Adipocyte (in vitro differentiated cells): ENCODE results near the gene SLC35B1.

ENCODE experiments used
- DNase-seq: peaks from one replicate; pipeline ENCODE4 v3.0.0-alpha.2; 2015; ENCODE audit warnings: low read depth
- H3K27me3 ChIP-seq: replicated peaks from 2 replicates; pipeline ENCODE4 v1.7.0; 2013; ENCODE audit warnings: mild to moderate bottlenecking, low read length, moderate library complexity; ENCODE audit not compliant: control insufficient read depth, insufficient read depth
- H3K36me3 ChIP-seq: 2 replicates; pipeline ENCODE4 v1.7.0; 2013; ENCODE audit warnings: low read length, mild to moderate bottlenecking, moderate library complexity; ENCODE audit not compliant: control insufficient read depth, insufficient read depth, severe bottlenecking
- H3K4me1 ChIP-seq: 2 replicates; pipeline ENCODE4 v1.7.0; 2013; ENCODE audit warnings: mild to moderate bottlenecking, low read length, moderate library complexity; ENCODE audit not compliant: control insufficient read depth, insufficient read depth
- H3K4me3 ChIP-seq: 2 replicates; pipeline ENCODE4 v1.7.0; 2013; ENCODE audit warnings: mild to moderate bottlenecking, low read length, moderate library complexity
- H3K9ac ChIP-seq: 2 replicates; pipeline ENCODE4 v1.7.0; 2013; ENCODE audit warnings: mild to moderate bottlenecking, low read length, moderate library complexity
- H3K9me3 ChIP-seq: 2 replicates; pipeline ENCODE4 v1.7.0; 2013; ENCODE audit warnings: mild to moderate bottlenecking, low read length, moderate library complexity; ENCODE audit not compliant: control insufficient read depth

Gene SLC35B1, protein sequence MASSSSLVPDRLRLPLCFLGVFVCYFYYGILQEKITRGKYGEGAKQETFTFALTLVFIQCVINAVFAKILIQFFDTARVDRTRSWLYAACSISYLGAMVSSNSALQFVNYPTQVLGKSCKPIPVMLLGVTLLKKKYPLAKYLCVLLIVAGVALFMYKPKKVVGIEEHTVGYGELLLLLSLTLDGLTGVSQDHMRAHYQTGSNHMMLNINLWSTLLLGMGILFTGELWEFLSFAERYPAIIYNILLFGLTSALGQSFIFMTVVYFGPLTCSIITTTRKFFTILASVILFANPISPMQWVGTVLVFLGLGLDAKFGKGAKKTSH

GRCh38 chr17:49707608-49708514, at the start of gene SLC35B1:
SLC35B1 (minus strand) TSS chr17:49707964; CDS start chr17:49707833, 131 bp downstream.
- Histone ChIP-seq H3K27me3 (no peaks in the 10 kb centered on the region), H3K36me3 (peaks cover 38% of the 10 kb centered on the region), H3K4me3 (peak within 1 kb of the TSS; percentile 94), H3K4me1 (peaks cover 28% of the 10 kb centered on the region), H3K9ac (peak within 1 kb of the TSS; percentile 95), H3K9me3 (no peaks in the 10 kb centered on the region)
- DNase-seq = peak; percentile 99

GRCh38 chr17:49757151-49757777, 49.5 kb upstream of the SLC35B1 start:
- no peak for DNase-seq
- Histone ChIP-seq H3K9me3 (no peaks in the 10 kb centered on the region), H3K4me1 (peaks cover 9% of the 10 kb centered on the region), H3K27me3 (no peaks in the 10 kb centered on the region), H3K9ac (peak overlapping the region; percentile 19), H3K4me3 (no peak overlapping the region), H3K36me3 (no peaks in the 10 kb centered on the region)

DNA sequence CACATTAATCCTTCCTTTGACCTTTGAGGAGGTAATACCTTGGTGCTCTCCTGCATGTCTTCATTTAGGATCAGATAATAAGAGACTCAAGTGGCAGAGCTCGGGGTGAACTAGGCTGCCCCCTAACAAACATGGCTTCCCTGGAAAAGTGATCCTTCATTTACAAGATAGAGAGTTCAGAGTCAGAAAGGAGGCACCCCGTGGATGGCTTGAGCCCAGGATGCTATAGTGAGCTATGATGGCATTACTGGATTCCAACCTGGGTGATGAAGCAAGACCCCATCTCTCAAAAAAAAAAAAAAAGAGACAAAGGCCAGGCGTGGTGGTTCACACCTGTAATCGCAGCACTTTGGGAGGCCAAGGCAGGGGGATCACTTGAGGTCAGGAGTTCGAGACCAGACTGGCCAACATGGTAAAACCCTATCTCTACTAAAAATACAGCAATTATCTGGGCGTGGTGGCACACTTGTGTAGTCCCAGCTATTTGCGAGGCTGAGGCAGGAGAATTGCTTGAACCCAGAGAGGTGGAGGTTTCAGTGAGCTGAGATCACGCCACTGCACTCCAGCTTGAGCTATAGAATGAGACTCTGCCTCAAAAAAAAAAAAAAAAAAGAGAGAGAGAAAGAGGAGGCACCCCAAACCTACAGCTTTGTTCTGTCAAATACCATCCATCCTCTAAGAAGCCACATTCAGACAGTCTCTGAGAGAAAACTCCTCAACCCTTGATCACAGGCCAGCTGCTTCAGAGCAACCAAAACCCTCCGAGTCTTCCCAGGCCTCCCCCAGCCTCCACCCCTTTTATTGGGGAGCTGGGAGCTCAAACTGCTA, 48.8 kb upstream of the SLC35B1 start:
- Histone ChIP-seq H3K4me1 (peaks cover 9% of the 10 kb centered on the region), H3K4me3 (no peak overlapping the region), H3K27me3 (no peaks in the 10 kb centered on the region), H3K9me3 (no peaks in the 10 kb centered on the region), H3K36me3 (no peaks in the 10 kb centered on the region), H3K9ac (peak overlapping the region; percentile 19)
- no peak for DNase-seq

DNA sequence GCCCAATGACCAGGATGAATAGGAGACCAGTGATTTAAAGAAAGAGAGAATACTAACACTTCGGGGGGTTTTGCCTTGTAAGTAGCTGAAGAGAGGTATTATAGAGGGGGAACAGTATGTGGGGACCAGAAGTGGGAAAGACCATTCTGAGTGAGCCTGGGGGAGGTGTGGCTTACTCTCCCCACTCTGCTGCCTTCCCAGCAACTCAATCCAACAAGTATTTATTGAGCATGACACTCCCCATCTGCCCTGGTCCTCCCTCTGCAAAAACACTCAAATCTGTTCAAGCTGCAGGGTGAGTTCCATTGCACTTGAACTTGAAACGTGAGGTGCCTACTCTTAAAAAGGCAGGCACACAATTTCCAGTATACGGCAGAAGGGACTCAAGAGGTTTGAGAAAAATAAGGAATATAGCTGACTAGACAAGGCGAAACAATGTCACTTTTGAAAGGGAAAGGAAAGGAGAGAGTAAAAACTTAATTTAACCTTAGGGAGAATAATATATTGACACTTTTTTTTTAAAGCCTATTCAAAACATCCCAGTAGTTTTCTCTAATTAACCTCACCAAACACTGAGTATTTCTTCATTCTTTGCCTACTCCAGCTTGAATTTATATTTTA, 48.0 kb upstream of the SLC35B1 start:
- no peaks in the 10 kb centered on the region for H3K27me3 ChIP-seq
- no peak overlapping the region for H3K4me3 ChIP-seq
- no peaks in the 10 kb centered on the region for H3K9me3 ChIP-seq
- peaks cover 9% of the 10 kb centered on the region for H3K4me1 ChIP-seq
- H3K36me3 ChIP-seq = no peaks in the 10 kb centered on the region
- no peak for DNase-seq
- H3K9ac ChIP-seq = no peak overlapping the region

- Histone ChIP-seq H3K9me3 (no peaks in the 10 kb centered on the region), H3K36me3 (no peaks in the 10 kb centered on the region), H3K4me1 (peaks cover 9% of the 10 kb centered on the region), H3K9ac (no peak overlapping the region), H3K27me3 (no peaks in the 10 kb centered on the region), H3K4me3 (no peak overlapping the region)
- no peak for DNase-seq
These were observed 46.2 kb upstream of the SLC35B1 start for GRCh38 chr17:49753959-49754391.

- Histone ChIP-seq H3K9me3 (no peaks in the 10 kb centered on the region), H3K4me1 (peaks cover 9% of the 10 kb centered on the region), H3K36me3 (no peaks in the 10 kb centered on the region), H3K9ac (no peak overlapping the region), H3K27me3 (no peaks in the 10 kb centered on the region), H3K4me3 (no peak overlapping the region)
- no peak for DNase-seq
These were observed 44.7 kb upstream of the SLC35B1 start for GRCh38 chr17:49752508-49752907.

DNA sequence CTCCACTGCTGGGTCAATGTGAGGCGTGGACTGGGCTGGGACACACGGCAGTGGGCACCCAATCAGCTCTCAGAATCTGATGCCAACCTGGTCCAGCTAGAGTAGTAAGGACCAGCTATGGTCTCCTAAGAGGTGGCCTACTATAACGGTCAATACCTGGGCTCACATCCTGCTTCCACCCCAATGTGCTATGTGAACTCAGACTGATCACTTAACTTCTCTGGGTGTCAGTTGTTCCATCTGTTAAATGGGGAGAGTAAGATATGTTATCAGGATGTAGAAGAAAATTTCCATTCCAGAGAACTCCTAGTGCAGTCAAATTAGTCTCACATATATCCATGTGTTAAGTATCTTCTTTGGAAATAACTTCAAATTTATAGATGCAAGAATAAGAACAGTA, 42.0 kb upstream of the SLC35B1 start:
- Histone ChIP-seq H3K36me3 (no peaks in the 10 kb centered on the region), H3K4me3 (no peak overlapping the region), H3K9me3 (no peaks in the 10 kb centered on the region), H3K9ac (no peak overlapping the region), H3K27me3 (no peaks in the 10 kb centered on the region), H3K4me1 (peaks cover 7% of the 10 kb centered on the region)
- no peak for DNase-seq

DNA sequence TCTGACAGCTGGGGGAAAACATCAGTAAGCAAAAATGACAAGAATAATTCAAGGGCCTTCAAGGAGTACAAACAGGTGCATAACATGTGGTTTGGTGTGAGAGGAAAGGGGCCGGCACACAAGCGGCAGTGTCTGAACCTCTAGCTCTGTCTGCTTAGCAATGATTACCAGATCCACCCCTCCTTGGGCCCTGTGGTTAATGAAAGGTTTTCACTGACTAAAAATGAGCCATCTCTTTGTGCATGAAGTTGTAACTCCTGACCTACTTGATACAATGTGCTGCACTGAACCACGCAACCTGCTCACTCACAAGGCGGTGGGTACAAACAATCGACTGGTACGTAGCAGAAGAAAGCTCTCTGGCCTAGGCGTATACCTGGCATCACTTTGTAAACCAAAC, 41.0 kb upstream of the SLC35B1 start:
- Histone ChIP-seq H3K4me1 (peaks cover 7% of the 10 kb centered on the region), H3K36me3 (no peaks in the 10 kb centered on the region), H3K9me3 (no peaks in the 10 kb centered on the region), H3K9ac (no peak overlapping the region), H3K4me3 (no peak overlapping the region), H3K27me3 (no peaks in the 10 kb centered on the region)
- DNase-seq = no peak

DNA sequence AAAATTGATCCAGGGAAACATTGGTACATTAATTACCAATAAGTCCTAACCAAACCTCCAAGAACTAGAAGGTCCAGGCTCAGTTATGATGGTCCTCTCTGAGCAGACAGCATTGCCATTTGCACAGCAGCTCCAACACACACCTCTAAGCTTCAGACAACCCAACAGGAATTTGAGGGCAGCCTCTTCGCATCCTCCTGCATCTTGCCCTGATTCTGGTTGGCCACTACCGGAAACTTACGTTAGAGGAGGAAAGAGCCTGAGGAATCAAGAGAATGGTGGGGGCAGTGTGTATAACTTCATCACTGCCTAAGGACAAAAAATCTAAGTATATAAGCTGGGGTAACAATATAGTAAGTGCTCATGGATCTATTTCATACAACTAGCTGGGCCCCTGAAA, 40.5 kb upstream of the SLC35B1 start:
- Histone ChIP-seq H3K36me3 (no peaks in the 10 kb centered on the region), H3K9me3 (no peaks in the 10 kb centered on the region), H3K27me3 (no peaks in the 10 kb centered on the region), H3K4me3 (no peak overlapping the region), H3K4me1 (peaks cover 3% of the 10 kb centered on the region), H3K9ac (no peak overlapping the region)
- DNase-seq = no peak

GRCh38 chr17:49747632-49748031, 39.9 kb upstream of the SLC35B1 start:
- Histone ChIP-seq H3K9ac (no peak overlapping the region), H3K27me3 (no peaks in the 10 kb centered on the region), H3K9me3 (no peaks in the 10 kb centered on the region), H3K36me3 (no peaks in the 10 kb centered on the region), H3K4me3 (no peak overlapping the region), H3K4me1 (peaks cover 8% of the 10 kb centered on the region)
- DNase-seq = no peak
